Neural cell (in vitro differentiated cells): ENCODE results near the gene MDM4. TPM values are rescaled to one million over a fixed set of nuclear protein-coding genes. Genes with fewer than 3 reads are reported as not detected.

ENCODE experiments used
- H2AFZ ChIP-seq: fragments of 200-600, 300-800 bp; sonication (generic), shearing (Covaris generic); 2 replicates; pipeline ENCODE4 v1.6.0; 2014; ENCODE audit warnings: low read depth, mild to moderate bottlenecking, antibody characterized with exemption, low read length, moderate library complexity
- H3F3A ChIP-seq: fragments of 200-600 bp; shearing (Covaris generic); 2 replicates; pipeline ENCODE4 v1.6.1; 2016; ENCODE audit warnings: mild to moderate bottlenecking, moderate library complexity, mixed read lengths, antibody characterized with exemption, low read length; ENCODE audit not compliant: insufficient read depth, poor library complexity, severe bottlenecking
- H3K27ac ChIP-seq: fragments of 200-600, 300-800 bp; sonication (generic), shearing (Covaris generic); 2 replicates; pipeline ENCODE4 v1.5.1; 2014; ENCODE audit warnings: mild to moderate bottlenecking, low read length, moderate library complexity
- H3K27me3 ChIP-seq: fragments of 300-800, 200-600 bp; sonication (generic), shearing (Covaris generic); 2 replicates; pipeline ENCODE4 v1.6.0; 2014; ENCODE audit warnings: mild to moderate bottlenecking, low read depth, low read length, moderate library complexity; ENCODE audit not compliant: insufficient read depth
- H3K36me3 ChIP-seq: fragments of 300-800, 200-600 bp; sonication (generic), shearing (Covaris generic); 2 replicates; pipeline ENCODE4 v1.5.1; 2014; ENCODE audit warnings: mild to moderate bottlenecking, antibody characterized with exemption, low read length, moderate library complexity; ENCODE audit not compliant: insufficient read depth
- H3K4me2 ChIP-seq: fragments of 300-800, 200-600 bp; sonication (generic), shearing (Covaris generic); 2 replicates; pipeline ENCODE4 v1.6.0; 2014; ENCODE audit warnings: mild to moderate bottlenecking, low read length
- H3K4me3 ChIP-seq: fragments of 300-800, 200-600 bp; sonication (generic), shearing (Covaris generic); 2 replicates; pipeline ENCODE4 v1.5.1; 2014; ENCODE audit warnings: mild to moderate bottlenecking, low read length, moderate library complexity
- H3K79me2 ChIP-seq: fragments of 200-600 bp; shearing (Covaris generic); replicated peaks from 2 replicates; pipeline ENCODE4 v1.6.0; 2014; ENCODE audit warnings: mild to moderate bottlenecking, low read length, moderate library complexity; ENCODE audit not compliant: insufficient read depth
- H3K9ac ChIP-seq: fragments of 300-800, 200-600 bp; sonication (generic), shearing (Covaris generic); 2 replicates; pipeline ENCODE4 v1.6.1; 2016; ENCODE audit warnings: mild to moderate bottlenecking, low read length, mixed read lengths
- H3K9me2 ChIP-seq: fragments of 200-600 bp; shearing (Covaris generic); 2 replicates; pipeline ENCODE4 v1.6.1; 2016; ENCODE audit warnings: mild to moderate bottlenecking, low read length, mixed read lengths; ENCODE audit not compliant: insufficient read depth
- H3K9me3 ChIP-seq: fragments of 200-600, 300-800 bp; sonication (generic), shearing (Covaris generic); 2 replicates; pipeline ENCODE4 v1.6.1; 2016; ENCODE audit warnings: mild to moderate bottlenecking, mixed run types, low read length, moderate library complexity, mixed read lengths
- H4K20me1 ChIP-seq: fragments of 200-600 bp; shearing (Covaris generic); 2 replicates; pipeline ENCODE4 v1.6.1; 2016; ENCODE audit warnings: mild to moderate bottlenecking, mixed run types; ENCODE audit not compliant: insufficient read depth
- CTCF ChIP-seq: fragments of 450-650 bp; IDR thresholded peaks from 2 replicates; pipeline ENCODE4 v1.5.1; 2014; ENCODE audit warnings: antibody characterized with exemption, mild to moderate bottlenecking, moderate library complexity; ENCODE audit not compliant: poor library complexity, severe bottlenecking
- EP300 ChIP-seq: fragments of 450-650 bp; conservative IDR thresholded peaks from 2 replicates; pipeline ENCODE4 v1.6.1; 2014; ENCODE audit warnings: antibody characterized with exemption, mild to moderate bottlenecking, moderate library complexity; ENCODE audit not compliant: poor library complexity, severe bottlenecking
- EZH2 ChIP-seq: fragments of 200-600, 300-800 bp; shearing (Covaris generic), sonication (generic); IDR thresholded peaks from 2 replicates; pipeline ENCODE4 v1.6.1; 2014; ENCODE audit warnings: antibody characterized with exemption, low read length, borderline replicate concordance, mild to moderate bottlenecking; ENCODE audit not compliant: insufficient read depth, poor library complexity, severe bottlenecking
- MXI1 ChIP-seq: fragments of 450-650 bp; conservative IDR thresholded peaks from 2 replicates; pipeline ENCODE4 v1.6.1; 2014; ENCODE audit warnings: antibody characterized with exemption, mild to moderate bottlenecking; ENCODE audit not compliant: poor library complexity, severe bottlenecking
- POLR2AphosphoS5 ChIP-seq: IDR thresholded peaks from 2 replicates; pipeline ENCODE4 v1.6.1; 2012
- RAD21 ChIP-seq: fragments of 450-650 bp; conservative IDR thresholded peaks from 2 replicates; pipeline ENCODE4 v1.6.1; 2014; ENCODE audit warnings: antibody characterized with exemption, mild to moderate bottlenecking, moderate library complexity
- SMC3 ChIP-seq: fragments of 450-650 bp; conservative IDR thresholded peaks from 2 replicates; pipeline ENCODE4 v1.6.1; 2014; ENCODE audit warnings: antibody characterized with exemption, mild to moderate bottlenecking, moderate library complexity; ENCODE audit not compliant: poor library complexity
- TAF1 ChIP-seq: IDR thresholded peaks from 2 replicates; pipeline ENCODE4 v1.6.1; 2012; ENCODE audit warnings: low read depth
- polyA plus RNA-seq: library from polyadenylated mRNA; depleted of rRNA; stranded (reverse); fragments of >200 nt; gene quantifications from 2 replicates; pipeline ENCODE4 v1.2.3, GENCODE V29; 2014
- TF ChIP-seq, protein P1 (sequence below): IDR thresholded peaks from 2 replicates; pipeline ENCODE4 v1.6.1; 2012; ENCODE audit warnings: borderline replicate concordance

The MDM4 gene
- polyA plus RNA-seq, 1 donor from 2014 or later: 36.8 TPM

DNA sequence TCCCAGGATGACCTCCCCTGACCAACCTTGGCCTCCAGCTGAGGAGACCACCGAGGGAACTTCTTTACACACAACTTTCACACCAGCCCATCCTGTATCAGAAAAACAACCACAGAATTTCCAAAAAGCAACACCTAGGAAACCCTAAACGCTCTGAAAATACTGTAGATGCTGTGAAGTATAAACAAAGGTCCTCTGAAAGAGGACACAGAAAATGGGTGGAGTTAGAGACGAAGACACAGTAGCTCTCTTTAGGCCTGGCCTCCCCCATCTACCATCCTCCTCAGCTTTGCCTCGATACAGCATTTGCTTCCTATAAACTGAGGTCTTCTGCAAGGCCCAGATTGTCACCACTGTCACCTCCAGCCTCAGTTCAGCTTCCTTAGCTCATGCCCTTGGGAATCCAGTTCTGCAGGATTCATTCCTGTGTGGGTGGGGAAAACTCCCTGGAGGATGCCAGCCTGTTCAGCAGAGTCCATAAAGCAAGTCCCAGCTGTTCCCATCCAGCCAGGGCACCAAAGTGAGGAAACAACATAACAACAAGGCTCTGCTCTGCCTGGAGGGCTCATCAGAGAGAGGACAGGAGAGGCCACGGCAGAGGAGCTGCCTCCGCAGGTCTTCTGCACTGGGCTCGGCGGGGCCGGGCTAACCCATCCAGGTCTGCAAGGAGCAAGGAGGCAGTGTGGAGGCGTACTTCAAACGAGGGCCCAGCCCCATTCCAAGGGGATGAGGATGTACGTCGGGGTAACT lies 36.6 kb upstream of the MDM4 start:
- H3K4me2 ChIP-seq: no peak overlapping the region
- no peak overlapping the region for H3K27ac ChIP-seq

GRCh38 chr1:204480515-204480914 lies 35.7 kb upstream of the MDM4 start:
- H3K4me2 ChIP-seq: no peak overlapping the region
- no peak overlapping the region for H3K4me3 ChIP-seq
- H3K9ac ChIP-seq: no peak overlapping the region
- H3K36me3 ChIP-seq: no peaks in the 10 kb centered on the region
- H3F3A ChIP-seq: no peaks in the 10 kb centered on the region
- H4K20me1 ChIP-seq: no peaks in the 10 kb centered on the region
- no peaks in the 10 kb centered on the region for H3K27me3 ChIP-seq
- no peaks in the 10 kb centered on the region for H3K9me3 ChIP-seq
- H3K27ac ChIP-seq: no peak overlapping the region
- H2AFZ ChIP-seq: no peak overlapping the region
- H3K79me2 ChIP-seq: peaks cover 44% of the 10 kb centered on the region
- H3K9me2 ChIP-seq: no peaks in the 10 kb centered on the region
- TF ChIP-seq EP300 (no peak), TAF1 (no peak), RAD21 (no peak), CTCF (no peak), EZH2 (no peak), SMC3 (no peak), POLR2AphosphoS5 (no peak)
- TF ChIP-seq, protein P1, sequence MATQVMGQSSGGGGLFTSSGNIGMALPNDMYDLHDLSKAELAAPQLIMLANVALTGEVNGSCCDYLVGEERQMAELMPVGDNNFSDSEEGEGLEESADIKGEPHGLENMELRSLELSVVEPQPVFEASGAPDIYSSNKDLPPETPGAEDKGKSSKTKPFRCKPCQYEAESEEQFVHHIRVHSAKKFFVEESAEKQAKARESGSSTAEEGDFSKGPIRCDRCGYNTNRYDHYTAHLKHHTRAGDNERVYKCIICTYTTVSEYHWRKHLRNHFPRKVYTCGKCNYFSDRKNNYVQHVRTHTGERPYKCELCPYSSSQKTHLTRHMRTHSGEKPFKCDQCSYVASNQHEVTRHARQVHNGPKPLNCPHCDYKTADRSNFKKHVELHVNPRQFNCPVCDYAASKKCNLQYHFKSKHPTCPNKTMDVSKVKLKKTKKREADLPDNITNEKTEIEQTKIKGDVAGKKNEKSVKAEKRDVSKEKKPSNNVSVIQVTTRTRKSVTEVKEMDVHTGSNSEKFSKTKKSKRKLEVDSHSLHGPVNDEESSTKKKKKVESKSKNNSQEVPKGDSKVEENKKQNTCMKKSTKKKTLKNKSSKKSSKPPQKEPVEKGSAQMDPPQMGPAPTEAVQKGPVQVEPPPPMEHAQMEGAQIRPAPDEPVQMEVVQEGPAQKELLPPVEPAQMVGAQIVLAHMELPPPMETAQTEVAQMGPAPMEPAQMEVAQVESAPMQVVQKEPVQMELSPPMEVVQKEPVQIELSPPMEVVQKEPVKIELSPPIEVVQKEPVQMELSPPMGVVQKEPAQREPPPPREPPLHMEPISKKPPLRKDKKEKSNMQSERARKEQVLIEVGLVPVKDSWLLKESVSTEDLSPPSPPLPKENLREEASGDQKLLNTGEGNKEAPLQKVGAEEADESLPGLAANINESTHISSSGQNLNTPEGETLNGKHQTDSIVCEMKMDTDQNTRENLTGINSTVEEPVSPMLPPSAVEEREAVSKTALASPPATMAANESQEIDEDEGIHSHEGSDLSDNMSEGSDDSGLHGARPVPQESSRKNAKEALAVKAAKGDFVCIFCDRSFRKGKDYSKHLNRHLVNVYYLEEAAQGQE: no peak

More for the DNA sequence above, 36.6 kb upstream of the MDM4 start:
- H3K36me3 ChIP-seq: no peaks in the 10 kb centered on the region
- H3K9ac ChIP-seq: no peak overlapping the region
- no peaks in the 10 kb centered on the region for H3K9me2 ChIP-seq
- H3F3A ChIP-seq: no peaks in the 10 kb centered on the region
- peaks cover 42% of the 10 kb centered on the region for H3K79me2 ChIP-seq
- H3K9me3 ChIP-seq: no peaks in the 10 kb centered on the region
- H4K20me1 ChIP-seq: no peaks in the 10 kb centered on the region
- TF ChIP-seq, protein P1: no peak
- TF ChIP-seq CTCF (no peak), EP300 (no peak), RAD21 (no peak), MXI1 (no peak), SMC3 (no peak), EZH2 (no peak), POLR2AphosphoS5 (no peak), TAF1 (no peak)
- H3K27me3 ChIP-seq: no peaks in the 10 kb centered on the region
- no peak overlapping the region for H3K4me3 ChIP-seq
- no peak overlapping the region for H2AFZ ChIP-seq
